ENCODE data around the gene KCTD21. TPM values are rescaled to one million over a fixed set of nuclear protein-coding genes. Genes with fewer than 3 reads are reported as not detected.

The KCTD21 gene
- total RNA-seq, 1 experiment from 2014 or later = 3.0 TPM

DNA sequence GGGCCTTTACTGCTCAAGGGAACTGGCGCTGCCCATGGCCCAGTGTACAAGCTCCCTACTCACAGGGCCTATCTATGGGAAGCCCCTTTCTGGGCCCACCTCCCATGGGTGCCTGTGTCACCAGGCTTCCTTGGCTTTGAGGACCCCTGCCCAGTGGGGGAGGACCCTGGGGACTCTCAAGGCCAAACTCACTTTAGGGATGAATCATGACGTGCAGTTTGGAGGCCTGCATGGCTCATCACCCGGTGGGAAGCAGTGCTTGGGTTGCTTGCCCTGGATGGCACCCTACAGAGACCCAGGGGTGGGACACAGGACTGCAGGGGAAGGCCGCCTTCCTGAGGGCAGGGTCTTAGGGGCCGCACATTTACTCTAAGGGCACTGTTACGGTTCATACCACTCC is 16.5 kb downstream of the KCTD21 start:
- POLR2A ChIA-PET = interaction anchor here (1.0 kb wide), 1 partner anchor 16 kb away, joined by 6 read pairs; the partner anchor contains the start of gene KCTD21

DNA sequence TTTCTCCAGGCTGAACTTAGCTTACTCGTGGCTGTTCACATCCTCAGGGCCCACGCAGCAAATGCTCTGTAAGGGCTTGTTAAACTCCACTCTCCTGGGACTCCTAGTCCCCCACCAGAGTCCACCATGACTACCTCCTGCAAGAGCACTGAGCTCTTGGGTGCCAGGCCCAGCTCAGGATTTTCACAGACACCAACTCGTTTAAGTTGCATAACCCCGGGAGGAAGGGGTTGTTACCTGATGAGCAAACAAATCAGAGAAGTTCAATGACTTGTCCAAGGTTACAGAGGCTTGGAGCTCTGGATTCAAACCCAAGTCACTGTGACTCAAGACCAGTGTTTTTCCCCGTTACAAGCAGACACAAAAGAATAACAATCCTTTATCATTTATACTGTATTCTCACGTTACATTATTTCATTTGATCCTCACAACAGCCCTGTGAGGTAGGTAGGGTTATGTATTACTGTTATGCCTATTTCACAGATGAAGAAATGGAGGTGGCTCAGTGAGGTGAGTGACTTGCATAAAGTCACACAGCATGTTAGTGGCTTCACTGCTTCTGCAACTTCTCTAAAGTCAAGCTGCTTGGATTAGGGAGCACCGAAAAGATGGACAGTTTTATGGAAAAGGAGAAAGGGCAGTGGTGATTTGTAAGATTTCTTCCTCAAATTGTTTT is 17.4 kb downstream of the KCTD21 start:
- BruUV-seq (replicated peaks) = no TSS peak
- H3K4me2 ChIP-seq (ENCODE audit: low read length) = no peak overlapping the region
- DNase-seq (ENCODE audit: low read depth, low spot score) (no peak), ATAC-seq (no peak)
- no peaks in the 10 kb centered on the region for H3K9me3 ChIP-seq (ENCODE audit: control insufficient read depth in 1 of 2, insufficient read depth in 1 of 2, low read depth in 1 of 2, low read length in 2 of 2)
- ChIA-PET POLR2A (interaction anchor here (1.0 kb wide), 1 partner anchor 17 kb away, joined by 6 read pairs; the partner anchor contains the start of gene KCTD21), RAD21 (ENCODE audit: low non-redundant PET in 1 of 2, low total read pairs in 2 of 2, uncharacterized antibody in 2 of 2, unreplicated experiment in 2 of 2) (no interaction called here), CTCF (interaction anchor here (1.0 kb wide), 1 partner anchor 60 kb away, joined by 3 read pairs; no protein-coding TSS in a partner anchor)
- H3K4me3 ChIP-seq (replicated peaks in 1 of 2; ENCODE audit: low read depth in 1 of 2, low read length in 2 of 2) = no peak overlapping the region
- H3K36me3 ChIP-seq (ENCODE audit: control insufficient read depth in 1 of 2, insufficient read depth in 2 of 2, low read length in 2 of 2) = no peaks in the 10 kb centered on the region; a peak in 1 of 4 replicates
- H3K27me3 ChIP-seq (ENCODE audit: insufficient read depth, low read length) = no peaks in the 10 kb centered on the region
- no peak overlapping the region for H3K27ac ChIP-seq (ENCODE audit: low read depth, low read length)
- no peaks in the 10 kb centered on the region for H3K9me2 ChIP-seq (ENCODE audit: insufficient read depth)
- intact Hi-C loops (cut with micrococcal nuclease) = no loop called here
- H3K79me2 ChIP-seq (ENCODE audit: insufficient read depth, low read length) = no peaks in the 10 kb centered on the region
- no peak overlapping the region for H3K9ac ChIP-seq (ENCODE audit: low read length)
- H2AFZ ChIP-seq (ENCODE audit: low read depth, low read length, poor library complexity, severe bottlenecking) = no peak overlapping the region
- H3K4me1 ChIP-seq (ENCODE audit: control insufficient read depth in 1 of 2, insufficient read depth in 2 of 2, low read length in 2 of 2) = no peaks in the 10 kb centered on the region
- H4K20me1 ChIP-seq (ENCODE audit: insufficient read depth) = no peaks in the 10 kb centered on the region
- TF ChIP-seq ZFX (IDR thresholded peaks at IDR 0.05) = no peak
- no peak for TF ChIP-seq ZNF274 (IDR thresholded peaks at IDR 0.05; ENCODE audit: low read depth, low read length)
- TF ChIP-seq EGR1 (IDR thresholded peaks at IDR 0.05; ENCODE audit: low read depth) = no peak
- no peak for TF ChIP-seq FOSL1 (IDR thresholded peaks at IDR 0.05; ENCODE audit: low read depth)
- no peak for TF ChIP-seq SIN3A (IDR thresholded peaks at IDR 0.05; ENCODE audit: low read depth)
- no peak for TF ChIP-seq POLR2AphosphoS5 (IDR thresholded peaks at IDR 0.05; ENCODE audit: low read depth, low read length)
- TF ChIP-seq CEBPB (IDR thresholded peaks at IDR 0.05; ENCODE audit: low read depth) = no peak
- no peak for TF ChIP-seq EZH2 (IDR thresholded peaks at IDR 0.05)
- no peak for TF ChIP-seq TCF7L2 (IDR thresholded peaks at IDR 0.05; ENCODE audit: borderline replicate concordance, extremely low read depth, insufficient read depth, insufficient read length)
- TF ChIP-seq EZH2phosphoT487 (IDR thresholded peaks at IDR 0.05; ENCODE audit: borderline replicate concordance) = no peak
- no peak for TF ChIP-seq YY1 (IDR thresholded peaks at IDR 0.05; ENCODE audit: extremely low read depth, insufficient replicate concordance, low read depth, low read length)
- TF ChIP-seq ATF3 (IDR thresholded peaks at IDR 0.05) = no peak
- no peak for TF ChIP-seq RAD21 (IDR thresholded peaks at IDR 0.05; ENCODE audit: low read depth)
- no peak for TF ChIP-seq JUND (IDR thresholded peaks at IDR 0.05)
- no peak for TF ChIP-seq SP1 (IDR thresholded peaks at IDR 0.05; ENCODE audit: low read depth)
- TF ChIP-seq MAX (IDR thresholded peaks at IDR 0.05) = no peak
- TF ChIP-seq, protein P1, sequence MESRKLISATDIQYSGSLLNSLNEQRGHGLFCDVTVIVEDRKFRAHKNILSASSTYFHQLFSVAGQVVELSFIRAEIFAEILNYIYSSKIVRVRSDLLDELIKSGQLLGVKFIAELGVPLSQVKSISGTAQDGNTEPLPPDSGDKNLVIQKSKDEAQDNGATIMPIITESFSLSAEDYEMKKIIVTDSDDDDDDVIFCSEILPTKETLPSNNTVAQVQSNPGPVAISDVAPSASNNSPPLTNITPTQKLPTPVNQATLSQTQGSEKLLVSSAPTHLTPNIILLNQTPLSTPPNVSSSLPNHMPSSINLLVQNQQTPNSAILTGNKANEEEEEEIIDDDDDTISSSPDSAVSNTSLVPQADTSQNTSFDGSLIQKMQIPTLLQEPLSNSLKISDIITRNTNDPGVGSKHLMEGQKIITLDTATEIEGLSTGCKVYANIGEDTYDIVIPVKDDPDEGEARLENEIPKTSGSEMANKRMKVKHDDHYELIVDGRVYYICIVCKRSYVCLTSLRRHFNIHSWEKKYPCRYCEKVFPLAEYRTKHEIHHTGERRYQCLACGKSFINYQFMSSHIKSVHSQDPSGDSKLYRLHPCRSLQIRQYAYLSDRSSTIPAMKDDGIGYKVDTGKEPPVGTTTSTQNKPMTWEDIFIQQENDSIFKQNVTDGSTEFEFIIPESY (IDR thresholded peaks at IDR 0.05; ENCODE audit: extremely low read depth, insufficient replicate concordance, low read length) = no peak
- no peak for TF ChIP-seq SRF (IDR thresholded peaks at IDR 0.05; ENCODE audit: low read depth)
- TF ChIP-seq CBX3 (IDR thresholded peaks at IDR 0.05; ENCODE audit: low read depth) = no peak

More for the DNA sequence above, 16.5 kb downstream of the KCTD21 start:
- ChIA-PET RAD21 (ENCODE audit: low non-redundant PET in 1 of 2, low total read pairs in 2 of 2, uncharacterized antibody in 2 of 2, unreplicated experiment in 2 of 2) (no interaction called here), CTCF (interaction anchor here (1.0 kb wide), 1 partner anchor 61 kb away, joined by 3 read pairs; no protein-coding TSS in a partner anchor)
- H2AFZ ChIP-seq (ENCODE audit: low read depth, low read length, poor library complexity, severe bottlenecking) = no peak overlapping the region
- no peak overlapping the region for H3K9ac ChIP-seq (ENCODE audit: low read length)
- H3K9me3 ChIP-seq (ENCODE audit: control insufficient read depth in 1 of 2, insufficient read depth in 1 of 2, low read depth in 1 of 2, low read length in 2 of 2) = no peaks in the 10 kb centered on the region
- no peaks in the 10 kb centered on the region for H4K20me1 ChIP-seq (ENCODE audit: insufficient read depth)
- DNase-seq (ENCODE audit: low read depth, low spot score) (no peak), ATAC-seq (no peak)
- H3K27me3 ChIP-seq (ENCODE audit: insufficient read depth, low read length) = no peaks in the 10 kb centered on the region
- H3K4me3 ChIP-seq (replicated peaks in 1 of 2; ENCODE audit: low read depth in 1 of 2, low read length in 2 of 2) = no peak overlapping the region
- intact Hi-C loops (cut with micrococcal nuclease) = no loop called here
- no peaks in the 10 kb centered on the region for H3K9me2 ChIP-seq (ENCODE audit: insufficient read depth)
- no peaks in the 10 kb centered on the region for H3K4me1 ChIP-seq (ENCODE audit: control insufficient read depth in 1 of 2, insufficient read depth in 2 of 2, low read length in 2 of 2)
- TF ChIP-seq EZH2phosphoT487 (IDR thresholded peaks at IDR 0.05; ENCODE audit: borderline replicate concordance) = no peak
- H3K36me3 ChIP-seq (ENCODE audit: control insufficient read depth in 1 of 2, insufficient read depth in 2 of 2, low read length in 2 of 2) = no peaks in the 10 kb centered on the region; a peak in 1 of 4 replicates
- no peak overlapping the region for H3K4me2 ChIP-seq (ENCODE audit: low read length)
- no peak overlapping the region for H3K27ac ChIP-seq (ENCODE audit: low read depth, low read length)
- BruUV-seq (replicated peaks) = no TSS peak
- H3K79me2 ChIP-seq (ENCODE audit: insufficient read depth, low read length) = no peaks in the 10 kb centered on the region

All from HCT116 (cell line).